HFF-Myc (cell line): ENCODE data around the gene HSD11B1L.

Experiments
- DNase-seq: peaks from one replicate; pipeline ENCODE4 v3.0.0-alpha.2; 2011; ENCODE audit warnings: low read depth; ENCODE audit errors: extremely low read depth
- H3K4me3 ChIP-seq: replicated peaks from 2 replicates; pipeline ENCODE4 v1.5.1; 2011; ENCODE audit warnings: low read depth, mild to moderate bottlenecking, control low read depth, low read length
- CTCF ChIP-seq: IDR thresholded peaks from 2 replicates; pipeline ENCODE4 v1.5.1; 2012; ENCODE audit warnings: mild to moderate bottlenecking, low read depth, low read length, control low read depth; ENCODE audit errors: missing control alignments

HSD11B1L gene, protein sequence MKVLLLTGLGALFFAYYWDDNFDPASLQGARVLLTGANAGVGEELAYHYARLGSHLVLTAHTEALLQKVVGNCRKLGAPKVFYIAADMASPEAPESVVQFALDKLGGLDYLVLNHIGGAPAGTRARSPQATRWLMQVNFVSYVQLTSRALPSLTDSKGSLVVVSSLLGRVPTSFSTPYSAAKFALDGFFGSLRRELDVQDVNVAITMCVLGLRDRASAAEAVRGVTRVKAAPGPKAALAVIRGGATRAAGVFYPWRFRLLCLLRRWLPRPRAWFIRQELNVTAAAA

DNA sequence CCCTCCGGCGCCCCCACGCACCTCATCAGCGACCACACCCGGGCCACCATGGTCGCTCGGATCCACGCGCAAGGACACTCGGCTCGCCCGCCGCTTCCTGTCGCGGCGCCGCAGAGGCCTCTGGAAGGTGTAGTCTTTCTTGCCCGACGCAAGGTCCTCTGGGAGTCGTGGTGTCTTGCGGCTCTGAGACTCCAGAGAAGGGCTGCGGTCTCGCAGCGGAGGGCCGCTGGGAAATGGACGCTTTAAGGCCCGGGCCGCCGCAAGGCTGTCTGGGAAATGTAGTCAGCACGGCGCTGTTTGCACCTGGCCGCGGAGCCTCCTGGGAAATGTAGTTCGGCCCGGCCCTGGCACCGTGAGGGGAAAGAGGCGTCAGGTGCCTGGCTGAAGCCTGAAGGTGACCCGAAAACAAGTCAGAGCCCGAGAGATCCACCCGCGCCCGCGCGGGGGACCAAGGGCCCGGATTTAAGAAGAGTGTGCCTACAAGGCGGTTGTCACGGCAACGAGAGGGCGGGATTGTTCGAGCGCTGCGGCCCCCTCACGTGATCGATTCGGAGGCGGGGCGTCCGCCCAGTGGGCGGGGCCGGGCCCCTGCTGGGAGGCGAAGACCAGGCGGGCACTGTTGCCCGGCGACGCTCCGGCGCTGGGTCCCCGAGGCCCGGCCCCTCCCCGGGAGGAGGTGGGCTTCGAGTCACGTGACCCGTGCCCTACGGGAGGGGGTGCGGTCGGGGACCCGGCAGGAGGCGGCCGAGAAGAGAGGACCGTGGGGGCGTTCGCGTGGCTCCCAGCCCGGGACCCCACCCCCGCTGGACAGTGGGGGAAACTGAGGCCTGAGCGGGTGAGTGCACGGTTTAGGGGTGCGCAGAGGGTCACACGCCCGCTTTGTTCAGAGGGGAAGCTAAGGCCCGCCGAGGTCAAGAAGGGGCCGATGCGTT lies at the start of gene HSD11B1L, which contains the start of gene MICOS13:
Gene HSD11B1L (plus strand): TSS at position 591 of the 932 bp plus-strand sequence. CDS start 3,806 bp downstream, outside the sequence.
Gene MICOS13 (minus strand): TSS at position 80 of the 932 bp plus-strand sequence. CDS start 30 bp downstream, at position 50.
- no peak for TF ChIP-seq CTCF

GRCh38 chr19:5631567-5632240 lies 49.1 kb upstream of the HSD11B1L start:
- TF ChIP-seq CTCF = no peak
- DNase-seq = no peak
- H3K4me3 ChIP-seq = no peak overlapping the region

More for the DNA sequence above, at the start of gene HSD11B1L, which contains the start of gene MICOS13:
- peak; percentile 95 for DNase-seq
- peak within 1 kb of the TSS; percentile 99 for H3K4me3 ChIP-seq

GRCh38 chr19:5632241-5632612 lies 48.6 kb upstream of the HSD11B1L start:
- TF ChIP-seq CTCF = no peak
- DNase-seq = no peak
- H3K4me3 ChIP-seq = no peak overlapping the region

GRCh38 chr19:5632657-5633056 lies 48.2 kb upstream of the HSD11B1L start:
- no peak for TF ChIP-seq CTCF
- H3K4me3 ChIP-seq = no peak overlapping the region
- no peak for DNase-seq

- H3K4me3 ChIP-seq = no peak overlapping the region
- no peak for DNase-seq
- TF ChIP-seq CTCF = no peak
Observed at GRCh38 chr19:5635427-5635826, 45.4 kb upstream of the HSD11B1L start.

- no peak overlapping the region for H3K4me3 ChIP-seq
Observed at GRCh38 chr19:5637971-5638370, 42.9 kb upstream of the HSD11B1L start.

More at GRCh38 chr19:5637971-5638370, 42.9 kb upstream of the HSD11B1L start:
- DNase-seq = no peak
- no peak for TF ChIP-seq CTCF
